ENCODE data around the gene TLNRD1. TPM values are rescaled to one million over a fixed set of nuclear protein-coding genes. Genes with fewer than 3 reads are reported as not detected.

TLNRD1 gene
- total RNA-seq, 1 donor from 2014 or later, result 19.1 TPM

DNA sequence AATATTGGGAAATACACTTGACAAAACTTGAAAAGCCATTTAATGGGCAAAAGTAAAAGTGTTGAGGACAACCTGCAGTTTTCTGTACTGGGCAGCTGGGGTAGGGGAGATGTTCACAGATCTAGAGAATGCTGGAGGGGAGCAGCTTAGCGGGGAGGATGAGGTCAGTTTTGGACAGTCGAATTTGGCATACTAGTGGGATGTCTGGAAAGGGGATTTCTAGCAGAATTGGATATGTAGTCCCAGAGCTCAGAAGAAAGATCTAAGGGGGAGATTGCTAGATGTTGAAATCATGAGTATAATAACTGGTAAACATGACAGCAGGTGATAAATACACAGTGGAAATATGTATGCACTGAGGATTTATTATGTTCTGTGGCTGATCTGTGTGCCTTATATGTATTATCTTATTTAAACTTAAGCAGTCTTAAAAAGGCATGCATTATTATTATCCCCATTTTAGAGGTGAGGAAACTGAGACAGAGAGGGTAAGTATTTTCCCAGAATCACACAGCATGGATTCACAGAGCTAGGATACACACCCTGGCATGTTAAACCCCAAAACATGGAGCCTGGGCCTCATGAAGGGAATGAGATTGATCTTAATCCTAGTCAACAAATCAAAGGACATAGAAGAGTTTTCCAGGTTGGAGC lies 42.7 kb downstream of the TLNRD1 start:
- no peaks in the 10 kb centered on the region for H3K36me3 Mint-ChIP-seq (ENCODE audit: low read depth)
- peaks cover 9% of the 10 kb centered on the region for H3K9me3 Mint-ChIP-seq
- H3K4me1 Mint-ChIP-seq (ENCODE audit: low read depth), result peaks cover 17% of the 10 kb centered on the region
- DNase-seq (ENCODE audit: low spot score), result no peak
- no peak overlapping the region for H3K4me3 Mint-ChIP-seq (ENCODE audit: low read depth)
- H3K27me3 Mint-ChIP-seq (ENCODE audit: low read depth), result no peaks in the 10 kb centered on the region
- intact Hi-C loops (cut with micrococcal nuclease), result no loop called here
- no peak overlapping the region for H3K27ac Mint-ChIP-seq

DNA sequence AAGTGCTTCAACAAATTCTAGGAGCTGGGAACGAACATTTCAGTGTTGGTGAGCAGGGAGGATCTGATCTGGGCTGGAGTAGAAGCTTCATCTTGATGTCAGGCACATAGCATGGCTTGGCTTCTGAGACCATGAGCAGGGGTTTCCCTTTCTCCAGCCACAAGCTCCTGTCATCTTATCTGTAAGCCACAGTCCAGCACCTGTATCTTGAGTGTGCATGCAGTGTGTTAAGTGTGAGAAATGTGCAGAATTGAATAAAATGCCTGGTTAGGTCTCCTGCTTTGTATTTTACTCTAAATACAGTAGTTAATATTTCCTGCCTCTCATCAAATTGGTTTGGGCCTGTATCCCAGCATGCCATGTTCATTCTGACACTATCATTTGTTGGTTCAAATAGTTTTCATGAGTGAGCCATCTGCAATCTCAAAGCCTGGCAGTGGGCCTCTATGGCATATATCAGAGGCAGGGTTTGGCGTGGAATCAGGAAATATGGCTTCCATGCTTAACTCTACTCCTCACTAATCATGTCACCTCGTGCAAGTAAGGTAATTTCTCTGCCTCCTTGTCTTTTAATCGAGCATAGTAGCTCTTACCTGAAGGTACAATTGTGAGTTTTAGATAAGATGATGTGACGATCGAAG lies 43.3 kb downstream of the TLNRD1 start:
- Mint-ChIP-seq H3K27ac (no peak overlapping the region), H3K4me1 (ENCODE audit: low read depth) (peaks cover 13% of the 10 kb centered on the region), H3K36me3 (ENCODE audit: low read depth) (no peaks in the 10 kb centered on the region), H3K4me3 (ENCODE audit: low read depth) (no peak overlapping the region), H3K9me3 (peaks cover 9% of the 10 kb centered on the region), H3K27me3 (ENCODE audit: low read depth) (no peaks in the 10 kb centered on the region)
- intact Hi-C loops (cut with micrococcal nuclease), result no loop called here
- DNase-seq (ENCODE audit: low spot score), result no peak

DNA sequence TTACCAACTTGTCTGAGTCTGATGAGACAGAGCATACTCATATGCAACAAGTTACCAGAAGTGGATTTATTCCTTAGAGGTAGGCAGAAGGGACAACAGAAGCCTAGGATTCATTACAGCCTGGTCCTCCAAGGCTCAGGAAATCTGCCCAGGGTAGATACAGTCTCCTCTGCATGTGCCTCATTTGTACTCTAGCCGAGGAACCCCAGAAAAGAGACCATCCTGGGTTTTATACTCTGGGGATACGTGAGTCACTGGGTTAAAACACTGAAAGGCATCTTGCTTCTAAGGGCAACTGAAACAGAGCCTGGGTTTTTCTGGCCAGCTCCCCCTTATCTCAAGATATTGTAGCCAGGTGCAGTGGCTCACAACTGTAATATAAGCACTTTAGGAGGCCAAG lies 45.6 kb downstream of the TLNRD1 start:
- intact Hi-C loops (cut with micrococcal nuclease), result no loop called here
- Mint-ChIP-seq H3K36me3 (ENCODE audit: low read depth) (no peaks in the 10 kb centered on the region), H3K9me3 (peaks cover 9% of the 10 kb centered on the region), H3K4me1 (ENCODE audit: low read depth) (peaks cover 10% of the 10 kb centered on the region), H3K27me3 (ENCODE audit: low read depth) (peaks cover 6% of the 10 kb centered on the region), H3K4me3 (ENCODE audit: low read depth) (no peak overlapping the region), H3K27ac (no peak overlapping the region)
- no peak for DNase-seq (ENCODE audit: low spot score)

DNA sequence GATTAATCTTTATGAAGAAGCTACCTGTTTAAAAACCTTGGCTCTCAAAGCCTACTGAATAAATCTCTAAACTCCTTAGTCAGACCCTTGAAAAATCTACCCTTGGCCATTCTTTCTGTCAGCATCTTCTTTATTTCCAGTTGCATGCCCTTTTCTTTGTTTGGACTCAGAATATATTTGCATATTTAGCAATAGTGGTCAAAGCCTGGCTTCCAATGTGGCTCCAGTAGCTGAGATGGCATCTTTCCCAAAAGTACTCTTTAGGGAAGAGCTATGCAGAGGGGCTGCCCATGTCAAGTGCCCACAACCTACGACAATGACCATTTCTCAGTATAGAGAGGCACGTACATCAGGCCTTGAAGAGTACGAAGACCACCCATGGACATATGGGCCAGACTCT lies 47.2 kb downstream of the TLNRD1 start:
- Mint-ChIP-seq H3K36me3 (ENCODE audit: low read depth) (no peaks in the 10 kb centered on the region), H3K27ac (no peak overlapping the region), H3K4me1 (ENCODE audit: low read depth) (peaks cover 19% of the 10 kb centered on the region), H3K9me3 (peaks cover 9% of the 10 kb centered on the region), H3K4me3 (ENCODE audit: low read depth) (no peak overlapping the region), H3K27me3 (ENCODE audit: low read depth) (peaks cover 8% of the 10 kb centered on the region)
- DNase-seq (ENCODE audit: low spot score), result no peak
- intact Hi-C loops (cut with micrococcal nuclease), result no loop called here

DNA sequence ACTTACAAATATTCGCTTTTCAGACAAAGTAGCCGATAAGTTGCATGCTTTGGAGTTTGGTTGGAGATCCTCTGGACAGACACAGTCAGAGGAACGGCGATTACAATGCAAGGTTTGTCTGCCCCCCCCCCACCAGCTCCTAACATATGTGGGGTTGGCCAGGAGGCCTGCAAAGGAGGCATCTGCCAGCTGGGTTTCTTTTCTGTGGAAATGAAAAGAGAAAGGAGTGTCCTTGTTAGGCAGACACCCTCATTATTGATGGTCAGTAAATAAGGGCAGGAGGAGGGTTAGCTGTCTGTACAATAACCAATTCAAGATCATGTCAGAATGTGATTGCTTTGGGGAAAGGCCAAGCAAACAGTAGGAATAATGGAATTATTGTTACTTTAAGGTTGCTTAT lies 49.1 kb downstream of the TLNRD1 start:
- Mint-ChIP-seq H3K27ac (no peak overlapping the region), H3K27me3 (ENCODE audit: low read depth) (peaks cover 10% of the 10 kb centered on the region), H3K36me3 (ENCODE audit: low read depth) (no peaks in the 10 kb centered on the region), H3K4me3 (ENCODE audit: low read depth) (no peak overlapping the region), H3K9me3 (peaks cover 9% of the 10 kb centered on the region), H3K4me1 (ENCODE audit: low read depth) (peaks cover 11% of the 10 kb centered on the region)
- DNase-seq (ENCODE audit: low spot score), result no peak
- intact Hi-C loops (cut with micrococcal nuclease), result no loop called here

DNA sequence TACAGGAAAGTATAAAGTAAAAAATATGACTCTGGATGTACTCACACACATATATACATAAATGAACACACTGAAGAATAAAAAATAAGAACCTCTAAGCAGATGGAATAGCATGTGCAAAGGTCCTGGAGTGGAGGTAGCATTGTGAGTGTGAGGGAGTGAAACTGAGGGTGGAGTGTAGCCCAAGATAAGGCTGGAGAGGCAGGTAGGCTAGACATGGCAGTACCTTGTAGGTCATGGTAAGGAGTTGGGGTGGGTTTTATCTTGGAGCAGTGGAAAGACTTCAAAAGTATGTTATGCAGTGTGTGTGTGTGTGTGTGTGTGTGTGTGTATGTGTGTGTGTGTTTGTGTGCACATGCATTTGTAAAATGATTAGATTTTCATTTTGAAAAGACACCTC lies 49.5 kb downstream of the TLNRD1 start:
- no peak overlapping the region for H3K27ac Mint-ChIP-seq
- intact Hi-C loops (cut with micrococcal nuclease), result no loop called here
- peaks cover 10% of the 10 kb centered on the region for H3K27me3 Mint-ChIP-seq (ENCODE audit: low read depth)
- H3K4me1 Mint-ChIP-seq (ENCODE audit: low read depth), result peaks cover 11% of the 10 kb centered on the region
- no peak for DNase-seq (ENCODE audit: low spot score)
- no peaks in the 10 kb centered on the region for H3K36me3 Mint-ChIP-seq (ENCODE audit: low read depth)
- H3K9me3 Mint-ChIP-seq, result peaks cover 9% of the 10 kb centered on the region
- H3K4me3 Mint-ChIP-seq (ENCODE audit: low read depth), result no peak overlapping the region

DNA sequence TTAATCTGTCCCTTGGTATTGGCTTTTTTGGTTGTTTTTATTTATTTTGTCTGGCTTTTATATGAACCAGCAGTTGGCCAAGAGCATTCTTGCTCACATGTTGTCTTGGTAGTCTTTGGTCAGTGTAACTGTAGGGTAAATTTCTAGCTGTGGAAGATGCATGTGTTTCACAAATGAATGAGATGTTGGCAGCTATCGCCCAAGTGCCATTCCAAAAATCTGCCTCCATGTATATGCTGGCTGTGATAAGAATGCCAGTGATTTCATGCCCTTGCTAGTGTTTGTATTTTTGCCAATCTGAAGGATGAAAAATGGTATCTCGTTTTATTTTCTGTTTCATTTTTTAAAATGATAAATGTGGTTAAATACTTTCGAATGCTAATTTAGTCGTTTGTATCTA lies 50.1 kb downstream of the TLNRD1 start:
- peaks cover 11% of the 10 kb centered on the region for H3K27me3 Mint-ChIP-seq (ENCODE audit: low read depth)
- intact Hi-C loops (cut with micrococcal nuclease), result no loop called here
- peaks cover 11% of the 10 kb centered on the region for H3K4me1 Mint-ChIP-seq (ENCODE audit: low read depth)
- no peaks in the 10 kb centered on the region for H3K36me3 Mint-ChIP-seq (ENCODE audit: low read depth)
- peaks cover 7% of the 10 kb centered on the region for H3K9me3 Mint-ChIP-seq
- H3K27ac Mint-ChIP-seq, result no peak overlapping the region
- no peak overlapping the region for H3K4me3 Mint-ChIP-seq (ENCODE audit: low read depth)
- DNase-seq (ENCODE audit: low spot score), result no peak

DNA sequence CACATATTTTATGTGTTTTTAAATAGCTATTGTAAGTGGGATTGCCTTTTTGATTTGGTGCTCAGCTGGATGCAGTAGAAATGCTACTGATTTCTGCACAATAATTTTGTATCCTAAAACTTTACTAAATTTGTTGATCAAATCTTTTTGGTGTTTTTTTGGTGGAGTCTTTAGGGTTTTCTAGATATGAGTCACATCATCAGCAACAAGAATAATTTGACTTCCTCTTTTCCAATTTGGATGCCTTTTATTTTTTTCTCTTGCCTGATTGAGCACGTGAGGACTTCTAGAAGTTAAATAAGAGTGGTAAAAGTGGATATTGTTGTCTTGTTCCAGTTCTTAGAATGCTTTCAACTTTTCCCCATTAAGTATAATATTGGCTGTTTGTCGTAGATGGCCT lies 51.3 kb downstream of the TLNRD1 start:
- H3K27me3 Mint-ChIP-seq (ENCODE audit: low read depth), result peaks cover 11% of the 10 kb centered on the region
- no peaks in the 10 kb centered on the region for H3K9me3 Mint-ChIP-seq
- peaks cover 11% of the 10 kb centered on the region for H3K4me1 Mint-ChIP-seq (ENCODE audit: low read depth)
- intact Hi-C loops (cut with micrococcal nuclease), result no loop called here
- DNase-seq (ENCODE audit: low spot score), result no peak
- no peaks in the 10 kb centered on the region for H3K36me3 Mint-ChIP-seq (ENCODE audit: low read depth)
- H3K4me3 Mint-ChIP-seq (ENCODE audit: low read depth), result no peak overlapping the region
- no peak overlapping the region for H3K27ac Mint-ChIP-seq

DNA sequence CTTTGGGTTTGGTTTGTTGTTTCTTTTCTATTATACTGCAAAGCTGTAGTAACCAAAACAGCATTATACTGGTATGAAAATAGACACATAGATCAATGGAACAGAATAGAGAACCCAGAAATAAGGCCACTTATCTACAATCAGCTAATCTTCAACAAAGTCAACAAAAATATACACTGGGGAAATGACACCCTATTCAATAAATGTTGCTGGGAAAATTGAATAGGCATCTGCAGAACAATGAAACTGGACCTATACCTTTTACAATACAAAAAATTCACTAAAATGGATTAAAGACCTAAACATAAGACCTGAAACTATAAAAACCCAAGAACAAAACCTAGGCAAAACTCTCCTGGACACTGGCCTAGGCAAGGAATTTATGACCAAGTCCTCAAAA lies 52.9 kb downstream of the TLNRD1 start:
- no peak for DNase-seq (ENCODE audit: low spot score)
- Mint-ChIP-seq H3K4me1 (ENCODE audit: low read depth) (peaks cover 11% of the 10 kb centered on the region), H3K36me3 (ENCODE audit: low read depth) (no peaks in the 10 kb centered on the region), H3K27me3 (ENCODE audit: low read depth) (peaks cover 13% of the 10 kb centered on the region), H3K9me3 (peaks cover 6% of the 10 kb centered on the region), H3K27ac (no peak overlapping the region), H3K4me3 (ENCODE audit: low read depth) (no peak overlapping the region)
- intact Hi-C loops (cut with micrococcal nuclease), result no loop called here

DNA sequence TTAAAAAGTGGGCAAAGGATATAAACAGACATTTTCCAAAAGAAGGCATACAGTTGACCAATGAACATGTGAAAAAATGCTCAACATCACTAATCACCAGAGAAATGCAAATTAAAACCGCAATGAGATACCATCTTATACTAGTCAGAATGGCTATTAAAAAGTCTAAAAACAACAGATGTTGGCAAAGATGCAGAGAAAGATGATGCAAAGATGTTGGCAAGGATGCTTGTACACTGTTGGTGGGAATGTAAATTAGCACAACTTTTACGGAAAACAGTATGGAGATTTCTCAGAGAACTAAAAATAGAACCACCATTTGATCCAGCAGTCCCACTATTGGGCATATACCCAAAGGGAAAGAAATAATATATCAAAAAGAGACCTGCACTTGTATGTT lies 53.5 kb downstream of the TLNRD1 start:
- peaks cover 6% of the 10 kb centered on the region for H3K9me3 Mint-ChIP-seq
- peaks cover 11% of the 10 kb centered on the region for H3K4me1 Mint-ChIP-seq (ENCODE audit: low read depth)
- H3K27ac Mint-ChIP-seq, result no peak overlapping the region
- no peak for DNase-seq (ENCODE audit: low spot score)
- H3K36me3 Mint-ChIP-seq (ENCODE audit: low read depth), result no peaks in the 10 kb centered on the region
- intact Hi-C loops (cut with micrococcal nuclease), result no loop called here
- H3K4me3 Mint-ChIP-seq (ENCODE audit: low read depth), result no peak overlapping the region
- peaks cover 13% of the 10 kb centered on the region for H3K27me3 Mint-ChIP-seq (ENCODE audit: low read depth)

Other genes starting within 250 kb of the TLNRD1 start
- gene CEMIP, start 221.6 kb upstream of the TLNRD1 start, total RNA-seq, result 0.30 TPM in 1 of 2 replicates, not detected in the other
- gene MESD, start 11.1 kb upstream of the TLNRD1 start, total RNA-seq, result 27.0 and 28.6 TPM in 2 replicates
- gene CFAP161, start 133.3 kb downstream of the TLNRD1 start, total RNA-seq, result not detected in 2 replicates
- 42.3 and 42.8 TPM in 2 replicates for gene IL16, start 196.0 kb downstream of the TLNRD1 start, total RNA-seq